Measurements from ENCODE around the gene TMEM131.

Gene TMEM131

GRCh38 chr2:97708048-97708380 is 287.7 kb downstream of the TMEM131 start:
- peaks cover 5% of the 10 kb centered on the region for H3K4me1 Mint-ChIP-seq (ENCODE audit: low read depth)
- H3K27me3 Mint-ChIP-seq, result peaks cover 5% of the 10 kb centered on the region
- H3K4me3 Mint-ChIP-seq, result no peak overlapping the region
- no peak overlapping the region for H3K27ac Mint-ChIP-seq
- no peaks in the 10 kb centered on the region for H3K9me3 Mint-ChIP-seq
- no peaks in the 10 kb centered on the region for H3K36me3 Mint-ChIP-seq (ENCODE audit: low read depth)
- intact Hi-C loops (cut with micrococcal nuclease), result loop anchor here (10.0 kb wide), 1 partner anchor 677 kb away; no protein-coding TSS in a partner anchor

DNA sequence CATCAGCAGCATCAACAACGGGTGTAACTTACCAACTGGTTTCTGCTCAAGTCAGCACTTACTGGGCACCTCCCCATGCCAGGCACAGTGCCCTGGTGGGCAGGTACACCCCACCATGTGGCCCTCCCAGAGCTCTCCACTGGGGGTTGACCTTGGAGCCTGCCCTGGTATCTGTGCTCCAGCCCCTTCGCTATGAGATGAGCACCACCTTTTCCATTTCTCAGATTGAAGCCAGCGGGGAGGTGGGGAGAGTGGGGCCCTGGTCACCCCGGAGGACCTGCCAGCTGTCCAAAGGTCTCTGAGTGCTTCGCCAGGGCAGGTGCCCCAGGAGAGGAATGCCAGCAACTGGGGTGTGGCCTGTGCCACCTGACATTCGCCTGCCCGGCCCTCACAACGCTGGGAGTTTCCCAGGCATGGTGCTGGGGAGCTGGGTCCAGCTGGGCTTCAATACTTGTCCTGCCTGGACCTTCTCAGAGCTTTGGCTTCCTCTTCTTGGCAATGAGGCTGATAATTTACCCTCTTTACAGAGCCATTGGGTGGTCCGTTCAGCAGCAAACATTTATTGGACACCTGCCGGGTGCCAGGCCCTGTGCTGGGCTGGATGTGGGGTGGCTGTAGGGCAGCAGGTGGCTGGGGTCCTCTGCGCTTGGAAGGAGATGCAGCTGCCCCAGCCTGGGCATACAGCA is 288.2 kb downstream of the TMEM131 start:
- Mint-ChIP-seq H3K4me1 (ENCODE audit: low read depth) (peaks cover 5% of the 10 kb centered on the region), H3K9me3 (no peaks in the 10 kb centered on the region), H3K4me3 (no peak overlapping the region), H3K27me3 (peaks cover 4% of the 10 kb centered on the region), H3K27ac (no peak overlapping the region), H3K36me3 (ENCODE audit: low read depth) (no peaks in the 10 kb centered on the region)
- intact Hi-C loops (cut with micrococcal nuclease), result loop anchor here (10.0 kb wide), 1 partner anchor 677 kb away; no protein-coding TSS in a partner anchor

DNA sequence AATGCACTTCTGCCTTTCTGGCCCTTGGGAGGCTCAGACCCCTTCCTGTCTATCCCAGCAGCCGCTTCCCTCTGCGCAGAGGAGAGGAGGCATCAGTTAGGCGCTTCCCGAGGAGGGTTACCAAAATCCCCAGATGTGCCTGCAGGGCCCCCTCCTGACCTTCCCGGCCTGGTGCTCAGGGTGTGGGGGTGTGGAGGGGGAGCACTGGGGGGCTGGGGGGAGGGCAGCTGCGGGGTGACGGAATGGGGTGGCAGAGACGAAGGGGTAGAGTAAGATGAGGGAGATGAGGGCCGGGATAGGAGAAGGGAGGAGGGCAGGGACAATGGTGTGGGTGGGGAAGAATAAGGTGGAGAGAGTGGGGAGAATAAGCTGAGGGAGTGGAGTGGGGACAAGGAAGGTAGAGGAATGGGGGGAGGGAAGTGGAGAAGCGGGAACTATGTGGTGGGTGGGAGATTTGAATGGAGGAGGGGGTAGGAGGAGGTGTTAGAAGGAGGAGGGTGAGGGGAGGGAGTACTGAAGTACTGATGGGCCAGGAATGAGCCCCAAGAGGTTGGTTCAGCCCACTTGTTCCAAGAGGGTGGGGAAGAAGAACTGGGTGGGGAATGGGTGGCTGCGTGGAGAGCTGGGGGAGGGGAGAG is 288.9 kb downstream of the TMEM131 start:
- Mint-ChIP-seq H3K9me3 (no peaks in the 10 kb centered on the region), H3K4me1 (ENCODE audit: low read depth) (peaks cover 5% of the 10 kb centered on the region), H3K27ac (no peak overlapping the region), H3K36me3 (ENCODE audit: low read depth) (no peaks in the 10 kb centered on the region), H3K27me3 (peaks cover 2% of the 10 kb centered on the region), H3K4me3 (no peak overlapping the region)
- intact Hi-C loops (cut with micrococcal nuclease), result loop anchor here (10.0 kb wide), 1 partner anchor 678 kb away; no protein-coding TSS in a partner anchor

Measured in dendritic cell treated with granulocyte-macrophage colony-stimulating factor and Interleukin-4, amounts not matched to agents 40 ng/mL and 50 ng/mL, for 4 days (primary cell).